NCI-H146 (cell line): ENCODE data around the gene SMYD1.

Experiments
- DNase-seq: peaks from one replicate; lab custom pipeline; 2025; lab: John Stamatoyannopoulos, UW

The SMYD1 gene

DNA sequence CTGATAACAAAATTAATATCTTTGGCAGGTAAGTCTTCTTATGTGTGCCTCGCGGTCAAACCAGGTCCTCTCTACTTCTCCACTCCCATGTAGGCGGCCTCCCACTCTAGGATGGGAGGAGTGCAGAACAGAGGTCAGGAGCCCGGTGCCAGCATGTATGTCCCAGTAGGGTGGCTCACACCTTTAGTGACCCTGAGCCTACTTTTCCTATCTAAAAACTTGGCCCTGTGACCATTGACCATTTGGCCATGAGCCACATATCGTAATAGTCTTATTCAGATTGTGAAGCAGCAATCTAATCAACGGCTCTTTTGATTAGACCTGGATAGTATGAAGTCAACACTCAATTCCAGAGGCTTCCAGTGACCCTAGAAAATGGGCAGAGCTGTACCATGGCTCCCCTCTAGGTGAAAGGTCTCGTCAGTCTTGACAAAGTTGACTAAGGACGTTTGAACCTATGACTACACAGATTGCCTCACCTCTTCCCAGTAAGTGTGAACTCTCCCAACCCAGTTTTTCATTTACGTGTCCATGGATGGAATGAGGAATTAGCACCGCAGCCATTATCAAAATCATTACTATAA, 77.4 kb downstream of the SMYD1 start:
- no peak for DNase-seq

DNA sequence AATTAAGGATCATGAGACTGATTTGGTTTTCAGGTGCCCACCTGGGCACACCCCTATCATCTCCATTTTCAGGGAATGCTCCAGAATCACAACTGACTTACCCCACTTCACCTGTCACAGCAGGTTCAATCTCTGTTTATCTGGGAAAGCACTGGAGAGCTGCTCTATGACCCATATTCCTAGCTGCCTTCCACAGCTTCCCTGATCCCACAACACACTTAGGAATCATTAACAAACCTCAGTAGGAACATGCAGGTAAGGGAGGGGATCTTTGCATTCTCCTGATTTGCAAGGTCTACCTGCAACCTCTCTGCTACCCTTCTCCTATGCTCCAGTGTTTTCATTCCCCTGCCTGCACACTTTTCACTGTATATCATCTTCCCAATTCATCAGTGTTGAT, 79.0 kb downstream of the SMYD1 start:
- no peak for DNase-seq

DNA sequence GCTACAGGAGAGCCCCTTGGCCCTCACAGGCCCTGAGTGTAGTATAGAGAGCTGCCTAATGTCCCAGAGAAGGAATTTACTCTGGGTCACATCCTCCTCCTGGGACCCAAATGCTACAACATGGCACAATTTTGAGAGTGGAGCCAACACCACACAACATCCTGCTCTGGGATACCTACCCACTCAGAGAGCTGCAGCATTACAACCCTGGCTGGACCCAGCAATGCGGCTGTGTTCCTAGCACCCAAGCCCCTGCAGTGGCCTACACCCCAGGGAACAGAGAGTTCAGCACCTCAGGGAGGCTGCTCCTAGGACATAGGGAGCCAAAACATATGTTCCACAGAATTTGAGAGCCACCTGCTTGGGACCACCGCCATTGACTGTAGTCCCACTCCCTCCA, 79.5 kb downstream of the SMYD1 start:
- no peak for DNase-seq

DNA sequence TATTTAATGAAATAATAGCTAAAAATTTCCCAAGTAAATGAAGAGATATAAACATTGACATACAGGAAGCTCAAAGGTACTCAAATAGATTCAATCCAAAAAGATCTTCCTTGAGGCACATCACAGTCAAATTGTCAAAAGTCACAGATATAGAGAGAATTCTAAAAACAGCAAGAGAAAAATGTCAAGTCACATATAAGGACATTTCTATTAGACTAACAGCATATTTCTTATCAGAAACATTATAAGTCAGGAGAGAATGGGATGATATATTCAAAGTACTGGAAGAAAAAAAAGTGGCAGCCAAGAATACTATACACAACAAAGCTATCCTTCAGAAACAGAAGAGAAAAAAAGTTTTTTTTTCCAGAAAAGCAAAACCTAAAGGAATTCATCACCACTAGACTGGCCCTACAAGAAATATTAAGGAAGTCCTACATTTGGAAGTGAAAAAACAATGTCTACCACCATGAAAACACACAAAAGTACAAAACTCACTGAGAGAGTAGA, 81.4 kb downstream of the SMYD1 start:
- DNase-seq, result no peak

DNA sequence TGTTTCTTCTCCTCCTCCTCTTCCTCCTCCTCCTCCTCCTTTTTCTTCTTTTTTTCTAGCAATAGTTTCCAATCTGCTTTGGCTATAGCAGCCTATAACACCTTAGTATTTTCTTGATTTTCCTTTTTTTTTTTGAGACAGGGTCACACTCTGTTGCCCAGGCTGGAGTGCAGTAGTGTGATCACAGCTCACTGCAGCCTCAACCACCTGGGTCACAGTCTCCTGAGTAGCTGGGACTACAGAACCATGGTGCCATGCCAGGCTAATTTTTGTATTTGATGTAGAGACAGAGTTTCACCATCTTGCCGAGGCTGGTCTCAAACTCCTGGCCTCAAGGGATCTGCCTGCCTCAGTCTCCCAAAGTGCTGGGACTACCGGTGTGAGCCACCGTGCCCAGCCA, 91.9 kb downstream of the SMYD1 start:
- no peak for DNase-seq

DNA sequence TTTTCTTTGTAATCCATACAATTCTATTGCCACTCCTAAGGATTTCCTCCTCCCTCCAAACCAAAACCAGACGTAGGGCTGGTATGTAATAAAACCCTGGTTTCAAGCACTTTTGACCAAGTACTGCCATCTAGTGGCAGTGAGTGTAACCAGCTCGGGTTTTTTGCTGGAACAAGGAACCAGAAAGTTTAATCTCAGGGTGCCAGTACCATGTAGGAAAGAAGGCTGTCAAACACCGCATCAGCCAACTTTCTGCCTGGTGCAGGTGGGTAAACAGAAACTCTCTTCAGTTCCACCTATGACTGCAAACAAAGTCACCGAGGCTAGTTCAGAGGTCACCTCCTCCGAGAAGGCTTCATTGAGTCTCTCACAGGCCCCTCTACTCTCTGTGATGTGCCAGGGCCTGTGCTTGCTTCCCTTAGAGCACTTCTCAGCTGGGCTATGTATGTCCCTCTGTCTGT, 92.4 kb downstream of the SMYD1 start:
- peak; percentile 67 for DNase-seq

DNA sequence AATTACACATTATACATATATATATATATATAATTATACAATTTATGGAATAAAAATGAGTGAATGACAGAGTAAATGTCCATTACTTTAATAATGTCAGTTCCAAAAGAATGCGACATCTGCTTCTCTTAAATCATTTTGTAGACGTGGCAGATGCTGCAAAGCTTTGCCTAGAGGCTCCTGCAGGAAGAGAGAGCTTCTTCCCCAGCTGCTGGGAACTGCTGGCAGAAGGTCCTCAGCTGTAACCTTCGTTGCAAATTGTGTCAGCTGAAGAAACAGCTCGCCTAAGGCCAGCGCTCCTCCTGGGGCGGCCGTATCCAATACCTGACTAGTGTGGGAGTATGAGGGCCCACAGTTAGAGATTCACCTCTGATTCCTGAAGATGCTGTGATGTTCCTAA, 92.9 kb downstream of the SMYD1 start:
- no peak for DNase-seq

DNA sequence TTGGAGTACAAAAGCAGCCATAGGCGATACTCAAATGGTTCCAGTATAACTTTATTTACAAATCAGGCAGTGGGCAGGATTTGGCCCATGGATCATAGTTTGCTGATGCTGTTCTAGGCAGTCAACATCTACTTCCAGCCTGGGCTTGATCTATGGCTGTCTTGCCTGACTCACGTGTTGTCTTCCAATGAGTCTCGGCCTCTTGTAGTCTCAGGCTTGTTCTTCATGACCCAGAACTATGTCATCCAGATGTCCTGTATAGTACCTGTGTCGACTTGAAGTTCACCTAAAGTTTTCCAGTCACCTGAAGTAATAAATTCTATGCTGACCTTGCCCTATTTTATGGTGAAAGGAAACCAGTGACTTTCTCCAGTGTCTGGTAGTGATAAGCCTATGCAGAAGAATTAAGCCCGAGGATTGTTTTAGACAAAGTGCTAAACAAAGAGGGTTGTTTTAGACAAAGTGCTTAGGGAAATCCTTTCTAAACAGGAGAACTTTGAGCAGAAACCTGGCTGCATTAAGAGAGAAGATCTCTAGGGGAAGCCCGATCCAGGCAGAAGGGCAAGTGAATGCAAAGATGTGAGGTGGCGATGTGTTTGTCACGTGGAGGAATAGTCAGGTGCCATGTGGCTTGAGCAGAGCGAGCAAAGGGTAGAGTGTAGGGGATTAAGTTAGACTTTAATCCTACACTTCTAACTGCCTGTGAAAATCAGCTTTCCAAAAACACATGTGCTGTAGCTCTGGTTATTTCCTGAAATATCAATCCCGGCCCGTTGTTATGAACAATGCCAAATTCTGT, 94.0 kb downstream of the SMYD1 start:
- DNase-seq, result no peak
